NT2/D1 (cell line): ENCODE results near the gene IGFBP4.

Experiments
- SUZ12 ChIP-seq: IDR thresholded peaks from 2 replicates; pipeline ENCODE4 v1.6.1; 2011; ENCODE audit not compliant: insufficient read length, insufficient read depth; ENCODE audit errors: extremely low read depth
- YY1 ChIP-seq: IDR thresholded peaks from 2 replicates; pipeline ENCODE4 v1.6.1; 2011; ENCODE audit not compliant: insufficient read length, insufficient read depth

DNA sequence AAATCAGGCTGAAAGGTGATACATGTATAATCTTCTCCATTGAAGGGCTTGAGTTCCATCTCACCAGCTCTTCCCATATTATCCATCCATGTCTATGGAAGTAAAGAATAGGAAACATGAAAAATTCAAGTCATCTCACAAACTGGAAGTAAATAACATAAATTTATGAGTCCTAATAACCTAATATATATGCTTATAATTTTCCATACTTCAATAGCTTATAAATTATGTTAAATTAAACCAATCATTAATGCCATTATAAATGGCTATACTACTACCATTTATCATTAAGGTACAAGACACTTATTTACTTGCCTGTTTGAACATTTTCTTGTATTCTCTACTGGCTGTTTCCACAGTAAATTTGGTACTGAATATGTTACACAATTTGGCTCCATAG is 30.4 kb upstream of the IGFBP4 start:
- TF ChIP-seq SUZ12 (no peak), YY1 (no peak)
